ENCODE results near the gene VASH1. TPM values are rescaled to one million over a fixed set of nuclear protein-coding genes. Genes with fewer than 3 reads are reported as not detected.
"Not testable (repeated sequence)": the region's sequence is repeated elsewhere in the genome, so short reads cannot be mapped to it uniquely, and the experiment has no call there.

Gene VASH1
- total RNA-seq, 1 donor from 2014 or later: 8.7 TPM

DNA sequence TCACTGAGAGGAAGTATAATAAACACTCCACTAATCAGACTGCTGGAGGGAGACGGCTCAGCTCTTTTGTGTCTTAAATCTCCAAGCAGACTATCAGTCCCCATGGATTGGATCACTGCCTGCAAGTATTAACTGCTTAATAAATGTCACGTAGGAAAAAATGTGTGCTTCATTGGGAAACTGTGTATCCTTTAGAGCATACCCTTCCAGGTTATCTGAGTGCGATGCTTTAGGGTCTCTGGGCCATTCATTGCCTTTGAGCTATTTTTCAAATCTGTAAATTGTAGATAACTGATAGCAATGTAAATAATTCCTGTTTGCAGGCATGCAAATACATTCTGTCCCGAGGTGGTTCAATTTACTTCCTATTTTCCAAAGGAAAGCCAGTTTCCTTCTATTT, 45.0 kb upstream of the VASH1 start:
- Histone ChIP-seq H3K36me3 (ENCODE audit: control insufficient read depth, insufficient read depth, low read length) (no peaks in the 10 kb centered on the region), H3K4me3 (ENCODE audit: low read depth, low read length) (no peak overlapping the region), H3K27me3 (ENCODE audit: control insufficient read depth, insufficient read depth, low read length) (no peaks in the 10 kb centered on the region)
- DNase-seq (ENCODE audit: low read depth): no peak
- TF ChIP-seq, protein P1, sequence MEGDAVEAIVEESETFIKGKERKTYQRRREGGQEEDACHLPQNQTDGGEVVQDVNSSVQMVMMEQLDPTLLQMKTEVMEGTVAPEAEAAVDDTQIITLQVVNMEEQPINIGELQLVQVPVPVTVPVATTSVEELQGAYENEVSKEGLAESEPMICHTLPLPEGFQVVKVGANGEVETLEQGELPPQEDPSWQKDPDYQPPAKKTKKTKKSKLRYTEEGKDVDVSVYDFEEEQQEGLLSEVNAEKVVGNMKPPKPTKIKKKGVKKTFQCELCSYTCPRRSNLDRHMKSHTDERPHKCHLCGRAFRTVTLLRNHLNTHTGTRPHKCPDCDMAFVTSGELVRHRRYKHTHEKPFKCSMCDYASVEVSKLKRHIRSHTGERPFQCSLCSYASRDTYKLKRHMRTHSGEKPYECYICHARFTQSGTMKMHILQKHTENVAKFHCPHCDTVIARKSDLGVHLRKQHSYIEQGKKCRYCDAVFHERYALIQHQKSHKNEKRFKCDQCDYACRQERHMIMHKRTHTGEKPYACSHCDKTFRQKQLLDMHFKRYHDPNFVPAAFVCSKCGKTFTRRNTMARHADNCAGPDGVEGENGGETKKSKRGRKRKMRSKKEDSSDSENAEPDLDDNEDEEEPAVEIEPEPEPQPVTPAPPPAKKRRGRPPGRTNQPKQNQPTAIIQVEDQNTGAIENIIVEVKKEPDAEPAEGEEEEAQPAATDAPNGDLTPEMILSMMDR (IDR thresholded peaks at IDR 0.05; ENCODE audit: insufficient read depth, low read length, poor library complexity, severe bottlenecking): no peak

DNA sequence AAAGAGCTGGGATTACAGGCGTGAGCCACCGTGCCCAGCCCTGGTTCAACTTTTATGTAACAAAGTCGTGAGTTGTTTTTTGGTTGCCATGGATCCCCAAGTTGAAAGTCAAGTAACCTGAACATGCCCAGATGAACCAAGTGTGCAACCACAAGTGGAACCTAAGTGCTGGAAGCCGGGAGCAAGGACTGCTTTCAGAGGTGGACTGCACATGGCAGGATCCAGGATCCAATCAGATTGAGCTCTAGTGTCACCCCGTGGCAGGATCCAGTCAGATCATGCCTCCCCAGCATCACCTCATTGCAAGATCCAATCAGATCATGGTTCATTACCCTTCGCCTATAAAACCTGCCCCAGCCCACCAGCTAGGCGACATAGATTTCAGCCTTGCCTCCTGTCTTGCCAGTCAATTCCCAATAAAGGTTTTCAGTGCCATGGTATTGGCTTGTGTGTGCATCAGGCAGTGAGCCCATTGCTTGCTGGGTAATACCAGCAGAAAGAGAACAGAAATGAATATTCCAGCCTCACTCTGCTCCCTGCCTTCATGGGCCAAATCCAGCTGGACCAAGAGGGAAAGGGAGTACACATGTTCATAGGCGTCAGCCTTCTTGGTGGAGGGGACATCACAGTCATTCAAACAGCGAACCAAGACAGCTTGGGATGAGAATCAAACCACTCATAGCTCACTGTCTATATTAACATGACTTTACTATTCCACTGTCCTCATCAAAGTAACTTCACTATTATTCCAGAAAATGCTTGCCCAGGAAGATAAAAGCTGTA, 43.6 kb upstream of the VASH1 start:
- Histone ChIP-seq H3K4me3 (ENCODE audit: low read depth, low read length) (no peak overlapping the region), H3K36me3 (ENCODE audit: control insufficient read depth, insufficient read depth, low read length) (no peaks in the 10 kb centered on the region), H3K27me3 (ENCODE audit: control insufficient read depth, insufficient read depth, low read length) (no peaks in the 10 kb centered on the region)
- DNase-seq (ENCODE audit: low read depth): no peak
- TF ChIP-seq, protein P1 (IDR thresholded peaks at IDR 0.05; ENCODE audit: insufficient read depth, low read length, poor library complexity, severe bottlenecking): no peak

DNA sequence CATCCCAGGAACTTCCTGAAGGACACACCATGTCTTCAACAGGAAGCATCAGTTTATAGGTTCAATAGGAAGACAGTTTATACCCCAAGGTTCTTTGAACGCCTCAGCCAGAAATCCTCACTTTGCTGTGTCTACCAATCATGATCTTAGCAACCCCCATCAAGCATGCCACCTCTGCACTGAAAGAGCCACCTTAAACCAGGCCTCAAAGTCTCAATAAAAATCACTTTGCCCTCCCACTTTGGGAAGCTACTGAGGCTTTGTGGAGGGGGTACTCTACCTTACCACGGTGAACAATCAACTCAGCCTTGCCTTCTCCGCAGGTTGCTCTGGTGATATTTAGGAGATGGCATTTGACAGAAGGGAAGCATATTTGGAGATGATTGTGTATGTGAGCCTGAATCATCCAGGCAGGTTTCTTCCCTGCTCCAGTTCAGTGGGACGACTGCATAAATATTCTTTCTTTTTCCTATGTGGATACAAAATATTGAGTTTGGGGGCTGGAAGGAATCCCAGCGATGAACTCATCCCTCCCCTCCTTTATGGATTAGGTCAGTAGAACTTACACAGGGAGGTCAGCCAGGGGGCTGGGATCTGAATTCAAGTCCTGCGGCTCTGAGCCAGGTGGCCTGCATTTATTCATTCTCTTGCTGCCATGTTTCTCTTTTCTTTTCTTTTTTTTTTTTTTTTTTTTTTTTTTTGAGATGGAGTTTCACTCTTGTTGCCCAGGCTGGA, 42.8 kb upstream of the VASH1 start:
- H3K36me3 ChIP-seq (ENCODE audit: control insufficient read depth, insufficient read depth, low read length): no peaks in the 10 kb centered on the region
- no peak for DNase-seq (ENCODE audit: low read depth)

DNA sequence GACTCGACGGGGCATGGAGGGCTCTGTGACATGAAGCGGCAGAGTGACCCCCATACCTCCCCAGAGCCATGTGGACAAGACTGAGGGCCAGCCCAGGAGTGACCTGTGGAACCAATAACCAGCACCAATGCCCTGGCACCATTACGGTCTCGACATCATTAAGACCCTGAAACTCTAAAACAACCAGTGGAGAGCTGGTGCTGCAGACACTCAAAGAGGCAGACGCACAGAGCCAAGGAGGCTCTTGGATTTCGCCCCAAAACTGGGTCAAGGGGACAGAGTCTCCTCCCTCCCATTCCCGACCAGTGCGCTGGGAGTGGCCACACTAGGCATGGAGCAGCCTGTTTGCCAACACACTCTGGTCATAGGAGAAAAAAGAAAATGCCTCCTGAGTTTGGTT, 41.6 kb upstream of the VASH1 start:
- Histone ChIP-seq H3K4me3 (ENCODE audit: low read depth, low read length) (no peak overlapping the region), H3K36me3 (ENCODE audit: control insufficient read depth, insufficient read depth, low read length) (no peaks in the 10 kb centered on the region), H3K27me3 (ENCODE audit: control insufficient read depth, insufficient read depth, low read length) (no peaks in the 10 kb centered on the region)
- DNase-seq (ENCODE audit: low read depth): no peak
- TF ChIP-seq, protein P1 (IDR thresholded peaks at IDR 0.05; ENCODE audit: insufficient read depth, low read length, poor library complexity, severe bottlenecking): no peak

More for the DNA sequence above, 42.8 kb upstream of the VASH1 start:
- TF ChIP-seq, protein P1 (IDR thresholded peaks at IDR 0.05; ENCODE audit: insufficient read depth, low read length, poor library complexity, severe bottlenecking): no peak
- H3K27me3 ChIP-seq (ENCODE audit: control insufficient read depth, insufficient read depth, low read length): no peaks in the 10 kb centered on the region
- H3K4me3 ChIP-seq (ENCODE audit: low read depth, low read length): no peak overlapping the region

DNA sequence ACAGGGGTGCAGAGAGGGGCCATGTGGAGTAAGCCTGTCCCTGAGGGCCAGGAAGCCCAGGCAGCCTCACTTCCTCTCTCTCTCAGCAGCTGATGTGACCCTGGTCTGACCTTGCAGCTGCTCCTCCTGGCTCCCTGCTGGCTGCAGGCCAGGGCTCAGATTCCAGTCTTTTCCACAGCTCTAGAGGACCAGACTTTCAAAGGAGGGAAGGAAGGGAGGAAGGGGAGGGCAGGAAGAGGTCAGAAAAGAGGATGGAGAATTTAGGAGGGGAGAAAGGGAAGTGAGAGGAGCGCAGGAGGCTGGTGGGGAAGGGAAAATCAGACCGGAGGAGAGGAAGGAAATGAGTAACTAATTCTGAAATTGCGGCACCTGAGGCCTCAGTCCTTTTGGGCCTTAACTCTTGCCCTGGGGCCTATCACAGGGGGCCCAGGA, 40.9 kb upstream of the VASH1 start:
- Histone ChIP-seq H3K36me3 (ENCODE audit: control insufficient read depth, insufficient read depth, low read length) (no peaks in the 10 kb centered on the region), H3K27me3 (ENCODE audit: control insufficient read depth, insufficient read depth, low read length) (peaks cover 3% of the 10 kb centered on the region), H3K4me3 (ENCODE audit: low read depth, low read length) (no peak overlapping the region)
- no peak for DNase-seq (ENCODE audit: low read depth)
- TF ChIP-seq, protein P1 (IDR thresholded peaks at IDR 0.05; ENCODE audit: insufficient read depth, low read length, poor library complexity, severe bottlenecking): no peak

DNA sequence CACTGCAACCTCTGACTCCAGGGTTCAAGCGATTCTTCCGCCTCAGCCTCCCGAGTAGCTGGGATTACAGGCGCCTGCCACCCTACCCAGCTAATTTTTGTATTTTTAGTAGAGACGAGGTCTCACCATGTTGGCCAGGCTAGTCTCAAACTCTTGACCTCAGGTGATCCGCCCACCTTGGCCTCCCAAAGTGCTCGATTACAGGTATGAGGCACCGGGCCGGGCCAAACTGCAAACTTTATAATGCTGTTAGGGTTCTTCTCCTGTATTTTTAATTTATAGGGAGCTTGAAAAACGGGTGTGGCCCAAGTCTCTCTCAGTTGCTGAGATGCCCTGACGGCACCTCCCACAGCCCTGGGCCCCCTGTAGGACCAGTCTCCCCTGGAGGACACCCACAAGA, 39.8 kb upstream of the VASH1 start:
- not testable (repeated sequence) for H3K4me3 ChIP-seq (ENCODE audit: low read depth, low read length); H3K27me3 ChIP-seq (ENCODE audit: control insufficient read depth, insufficient read depth, low read length); DNase-seq (ENCODE audit: low read depth); H3K36me3 ChIP-seq (ENCODE audit: control insufficient read depth, insufficient read depth, low read length)
